Measurements from ENCODE around the gene NPM1.

DNA sequence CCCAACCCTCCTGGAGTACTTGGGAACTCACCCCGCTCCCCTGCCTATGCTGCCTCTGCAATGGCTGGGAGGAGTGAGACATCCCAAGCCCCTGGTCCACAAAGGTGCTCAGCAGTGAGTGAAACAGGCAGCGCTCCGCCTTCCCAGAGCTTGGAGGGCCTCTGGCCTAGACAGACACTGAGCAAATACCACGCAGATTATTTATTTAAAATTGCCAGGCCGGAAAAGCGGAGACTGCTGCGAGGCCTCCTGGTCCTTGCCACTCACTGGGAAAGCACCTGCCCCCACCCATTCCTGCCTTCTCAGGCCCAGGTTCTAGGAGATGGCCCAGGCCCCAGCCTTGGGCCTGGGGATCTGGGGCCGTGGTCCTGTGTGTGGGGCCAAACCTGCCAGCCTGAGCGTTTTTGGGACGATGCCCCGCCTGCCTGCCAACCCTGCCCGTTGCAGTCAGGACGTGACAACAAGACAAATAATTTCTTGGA is 49.2 kb downstream of the NPM1 start:
- TF ChIP-seq FOXK2 (IDR thresholded peaks at IDR 0.05) (no peak), FOXM1 (IDR thresholded peaks at IDR 0.05; ENCODE audit: borderline replicate concordance) (no peak), SUZ12 (IDR thresholded peaks at IDR 0.05) (no peak), BHLHE40 (IDR thresholded peaks at IDR 0.05; ENCODE audit: borderline replicate concordance) (no peak), L3MBTL2 (conservative IDR thresholded peaks at IDR 0.05) (no peak), SP1 (IDR thresholded peaks at IDR 0.05) (no peak), NFRKB (IDR thresholded peaks at IDR 0.05) (no peak), FOXA1 (IDR thresholded peaks at IDR 0.05) (no peak), CTBP1 (IDR thresholded peaks at IDR 0.05; ENCODE audit: borderline replicate concordance) (no peak), ARNT (IDR thresholded peaks at IDR 0.05) (no peak), ELF4 (IDR thresholded peaks at IDR 0.05) (no peak)
- TF ChIP-seq, protein P1, sequence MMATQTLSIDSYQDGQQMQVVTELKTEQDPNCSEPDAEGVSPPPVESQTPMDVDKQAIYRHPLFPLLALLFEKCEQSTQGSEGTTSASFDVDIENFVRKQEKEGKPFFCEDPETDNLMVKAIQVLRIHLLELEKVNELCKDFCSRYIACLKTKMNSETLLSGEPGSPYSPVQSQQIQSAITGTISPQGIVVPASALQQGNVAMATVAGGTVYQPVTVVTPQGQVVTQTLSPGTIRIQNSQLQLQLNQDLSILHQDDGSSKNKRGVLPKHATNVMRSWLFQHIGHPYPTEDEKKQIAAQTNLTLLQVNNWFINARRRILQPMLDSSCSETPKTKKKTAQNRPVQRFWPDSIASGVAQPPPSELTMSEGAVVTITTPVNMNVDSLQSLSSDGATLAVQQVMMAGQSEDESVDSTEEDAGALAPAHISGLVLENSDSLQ (IDR thresholded peaks at IDR 0.05): no peak
